T1000 (cell line): ENCODE measurements around the gene PIP5K1C.
"Not testable (repeated sequence)": the region's sequence is repeated elsewhere in the genome, so short reads cannot be mapped to it uniquely, and the experiment has no call there.

Experiments
- DNase-seq: peaks from one replicate; lab custom pipeline; 2025; ENCODE audit warnings: mixed read lengths; lab: John Stamatoyannopoulos, UW

PIP5K1C gene

GRCh38 chr19:3590991-3591659, 109.1 kb downstream of the PIP5K1C start:
- DNase-seq, result no peak

DNA sequence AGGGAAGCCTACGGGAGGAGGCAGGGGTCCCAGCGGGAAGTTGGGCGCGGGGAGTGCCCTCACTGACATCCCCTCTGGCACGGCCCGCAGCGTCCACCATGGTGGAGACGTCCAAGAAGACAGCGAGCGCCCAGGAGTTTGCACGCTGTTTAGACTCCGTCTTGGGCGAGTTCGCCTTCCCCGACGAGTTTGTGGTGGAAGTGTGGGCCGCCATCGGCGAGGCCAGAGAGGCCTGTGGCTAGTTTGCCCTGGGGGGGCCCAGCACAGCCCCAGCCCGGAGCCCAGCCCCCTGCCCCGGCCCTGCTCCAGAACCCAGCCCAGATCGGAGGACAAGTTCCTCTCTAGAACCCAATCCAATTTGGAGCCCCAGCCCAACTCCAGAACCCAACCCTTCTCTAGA, 110.3 kb downstream of the PIP5K1C start:
- DNase-seq, result no peak

GRCh38 chr19:3589439-3589838, 110.8 kb downstream of the PIP5K1C start:
- no peak for DNase-seq

GRCh38 chr19:3586707-3587346, 113.4 kb downstream of the PIP5K1C start:
- DNase-seq, result no peak

DNA sequence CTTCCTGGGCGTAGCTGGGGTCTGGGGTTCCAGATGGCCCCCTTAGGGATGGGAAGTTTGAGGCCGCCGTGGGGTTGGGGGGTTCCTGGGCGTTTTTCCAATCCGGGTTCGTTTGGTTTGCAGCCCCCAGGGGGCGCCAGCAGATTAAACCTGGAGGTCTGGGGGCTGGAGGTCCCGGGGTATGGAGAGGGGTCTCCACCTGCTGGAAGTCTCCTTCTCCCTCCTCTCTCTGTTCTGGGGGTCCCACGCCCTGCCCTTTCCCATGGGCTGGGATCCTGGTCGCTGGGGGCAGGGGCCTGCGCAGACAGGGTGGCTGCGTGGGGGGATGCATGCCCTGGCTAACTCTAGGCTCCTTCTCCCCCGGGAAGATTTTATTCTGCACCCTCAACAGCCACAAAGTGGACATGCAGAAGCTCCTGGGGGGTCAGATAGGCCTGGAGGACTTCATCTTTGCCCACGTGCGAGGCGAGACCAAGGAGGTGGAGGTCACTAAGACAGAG, 114.1 kb downstream of the PIP5K1C start:
- no peak for DNase-seq

GRCh38 chr19:3585301-3586126, 114.8 kb downstream of the PIP5K1C start, which contains the start of gene GIPC3:
TSS of gene GIPC3 (plus strand) at chr19:3585478. CDS start at chr19:3585598, 120 bp downstream.
- DNase-seq, result no peak

DNA sequence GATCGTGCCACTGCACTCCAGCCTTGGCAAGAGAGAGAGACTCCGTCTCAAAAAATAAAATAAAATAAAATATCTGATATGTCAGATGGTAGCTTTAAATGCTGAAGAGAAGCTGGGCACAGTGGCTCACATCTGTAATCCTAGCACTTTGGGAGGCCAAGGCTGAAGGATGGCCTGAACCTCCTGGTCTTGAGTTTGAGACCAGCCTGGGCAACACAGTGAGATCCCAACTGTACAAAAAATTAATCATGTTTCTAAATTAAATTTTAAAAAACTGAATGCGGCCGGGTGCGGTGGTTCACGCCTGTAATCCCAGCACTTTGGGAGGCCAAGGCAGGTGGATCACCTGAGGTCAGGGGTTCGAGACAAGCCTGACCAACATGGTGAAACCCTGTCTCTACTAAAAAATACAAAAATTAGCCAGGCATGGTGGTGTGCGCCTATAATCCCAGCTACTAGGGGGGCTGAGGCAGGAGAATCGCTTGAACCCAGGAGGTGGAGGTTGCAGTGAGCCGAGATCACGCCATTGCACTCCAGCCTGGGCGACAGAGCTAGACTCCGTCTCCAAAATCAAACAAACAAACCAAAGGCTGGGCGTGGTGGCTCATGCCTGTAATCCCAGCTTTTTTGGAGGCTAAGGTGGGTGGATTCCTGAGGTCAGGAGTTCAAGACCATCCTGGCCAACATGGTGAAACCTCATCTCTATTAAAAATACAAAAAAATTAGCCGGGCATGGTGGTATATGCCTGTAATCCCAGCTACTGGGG, 116.0 kb downstream of the PIP5K1C start:
- not testable (repeated sequence) for DNase-seq

DNA sequence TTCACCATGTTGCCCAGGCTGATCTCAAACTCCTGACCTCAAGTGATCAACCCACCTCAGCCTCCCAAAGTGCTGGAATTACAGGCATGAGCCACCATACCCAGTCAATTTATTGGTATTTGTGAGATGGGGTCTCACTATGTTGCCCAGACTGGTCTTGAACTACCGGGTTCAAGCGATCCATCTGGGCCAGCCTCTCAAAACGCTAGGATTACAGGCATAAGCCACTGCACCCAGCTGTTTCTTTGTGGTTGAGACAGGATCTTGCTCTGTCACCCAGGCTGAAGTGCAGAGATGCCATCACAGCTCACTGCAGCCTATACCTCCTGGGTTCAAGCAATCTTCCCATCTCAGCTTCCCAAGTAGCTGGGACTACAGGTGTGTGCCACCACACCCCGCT, 118.5 kb downstream of the PIP5K1C start:
- DNase-seq, result not testable (repeated sequence)
